HUDEP-2 (cell line): ENCODE measurements around the gene LYPLA2.
A peak's percentile ranks its signal among the peaks of the same experiment; 100 is the strongest.
"Not testable (repeated sequence)": the region's sequence is repeated elsewhere in the genome, so short reads cannot be mapped to it uniquely, and the experiment has no call there.

Experiments used
- DNase-seq, 76 experiments: peaks; one replicate each; lab custom pipeline; 2025; ENCODE audit not compliant: unreplicated experiment in 76 of 76; lab: John Stamatoyannopoulos, UW

LYPLA2 gene

GRCh38 chr1:23825762-23826522 lies 35.0 kb downstream of the LYPLA2 start:
- DNase-seq = no peak

DNA sequence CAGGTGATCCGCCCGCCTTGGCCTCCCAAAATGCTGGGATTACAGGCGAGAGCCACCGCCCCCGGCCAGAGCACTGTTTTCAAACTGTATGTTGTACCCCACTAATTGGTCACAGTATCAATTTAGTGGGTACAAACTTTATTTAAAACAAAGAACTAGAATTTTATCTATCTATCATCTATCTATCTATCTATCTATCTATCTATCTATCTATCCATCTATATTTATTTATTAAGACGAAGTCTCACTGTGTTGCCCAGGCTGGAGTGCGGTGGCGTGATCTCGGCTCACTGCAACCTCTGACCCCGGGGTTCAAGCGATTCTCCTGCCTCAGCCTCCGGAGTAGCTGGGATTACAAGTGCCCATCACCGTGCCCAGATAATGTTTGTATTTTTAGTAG lies 35.6 kb downstream of the LYPLA2 start:
- not testable (repeated sequence) for DNase-seq

GRCh38 chr1:23827717-23828116 lies 36.8 kb downstream of the LYPLA2 start:
- DNase-seq = no peak

GRCh38 chr1:23834156-23834555 lies 43.2 kb downstream of the LYPLA2 start:
- not testable (repeated sequence) for DNase-seq

- DNase-seq = no peak
Observed at GRCh38 chr1:23836037-23836436, 45.1 kb downstream of the LYPLA2 start.

- DNase-seq = peak in 1 of 76 experiments; percentile 3
Observed at GRCh38 chr1:23837908-23838307, 47.0 kb downstream of the LYPLA2 start.

- DNase-seq = peak in 63 of 76 experiments; percentile 13 to 74 (median 54)
Observed at GRCh38 chr1:23838401-23838866, 47.5 kb downstream of the LYPLA2 start.

- no peak for DNase-seq
Observed at GRCh38 chr1:23843644-23844043, 52.7 kb downstream of the LYPLA2 start.
